HPDE6-E6E7 (cell line): ENCODE results near the gene CD200R1.
A peak's percentile ranks its signal among the peaks of the same experiment; 100 is the strongest.

Experiments
- DNase-seq: peaks from one replicate; pipeline ENCODE4 v3.0.0; 2011; ENCODE audit warnings: missing footprints; ENCODE audit errors: extremely low spot score

Gene CD200R1, protein sequence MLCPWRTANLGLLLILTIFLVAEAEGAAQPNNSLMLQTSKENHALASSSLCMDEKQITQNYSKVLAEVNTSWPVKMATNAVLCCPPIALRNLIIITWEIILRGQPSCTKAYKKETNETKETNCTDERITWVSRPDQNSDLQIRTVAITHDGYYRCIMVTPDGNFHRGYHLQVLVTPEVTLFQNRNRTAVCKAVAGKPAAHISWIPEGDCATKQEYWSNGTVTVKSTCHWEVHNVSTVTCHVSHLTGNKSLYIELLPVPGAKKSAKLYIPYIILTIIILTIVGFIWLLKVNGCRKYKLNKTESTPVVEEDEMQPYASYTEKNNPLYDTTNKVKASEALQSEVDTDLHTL

DNA sequence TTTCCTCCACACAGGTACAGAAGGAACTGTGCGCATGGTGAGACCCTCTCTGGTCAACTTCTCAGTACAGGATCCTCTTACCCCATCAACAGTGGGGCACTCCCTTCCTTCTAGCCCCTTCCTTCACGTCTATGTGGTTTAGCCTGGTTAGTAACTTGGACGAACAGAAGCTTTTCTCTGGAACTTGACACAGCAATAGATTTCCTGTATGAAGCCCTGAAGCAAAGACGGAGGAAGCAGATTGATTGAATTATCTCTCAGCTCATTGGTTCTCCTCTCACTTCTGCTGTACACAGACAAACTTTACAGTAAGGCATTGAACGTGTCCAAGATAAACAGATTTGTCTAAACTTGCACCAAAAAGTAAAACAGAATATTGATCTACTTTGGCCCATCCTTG, at the start of gene CD200R1:
CD200R1 (minus strand) TSS at position 210 of the 400 bp plus-strand sequence. CDS start 246 bp downstream, outside the sequence.
- no peak for DNase-seq

DNA sequence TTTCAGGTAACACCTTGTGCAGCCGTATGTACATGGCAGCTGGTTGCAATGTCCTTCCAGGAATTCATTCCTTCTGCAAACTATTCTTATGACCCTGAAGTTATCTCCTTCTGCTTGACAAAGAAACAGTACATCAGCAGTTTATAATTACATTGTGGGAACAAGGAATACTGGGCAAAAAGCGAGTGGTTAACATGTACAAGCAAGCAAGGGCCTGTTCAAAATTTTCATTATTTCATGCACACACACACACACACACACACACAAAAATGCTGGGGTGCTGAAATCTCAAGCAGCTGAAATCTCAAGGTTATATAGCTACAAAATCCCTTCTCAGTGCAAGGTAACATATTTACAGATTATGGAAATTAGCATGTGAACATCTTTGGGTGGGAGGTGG, 46.6 kb upstream of the CD200R1 start:
- DNase-seq, result no peak

DNA sequence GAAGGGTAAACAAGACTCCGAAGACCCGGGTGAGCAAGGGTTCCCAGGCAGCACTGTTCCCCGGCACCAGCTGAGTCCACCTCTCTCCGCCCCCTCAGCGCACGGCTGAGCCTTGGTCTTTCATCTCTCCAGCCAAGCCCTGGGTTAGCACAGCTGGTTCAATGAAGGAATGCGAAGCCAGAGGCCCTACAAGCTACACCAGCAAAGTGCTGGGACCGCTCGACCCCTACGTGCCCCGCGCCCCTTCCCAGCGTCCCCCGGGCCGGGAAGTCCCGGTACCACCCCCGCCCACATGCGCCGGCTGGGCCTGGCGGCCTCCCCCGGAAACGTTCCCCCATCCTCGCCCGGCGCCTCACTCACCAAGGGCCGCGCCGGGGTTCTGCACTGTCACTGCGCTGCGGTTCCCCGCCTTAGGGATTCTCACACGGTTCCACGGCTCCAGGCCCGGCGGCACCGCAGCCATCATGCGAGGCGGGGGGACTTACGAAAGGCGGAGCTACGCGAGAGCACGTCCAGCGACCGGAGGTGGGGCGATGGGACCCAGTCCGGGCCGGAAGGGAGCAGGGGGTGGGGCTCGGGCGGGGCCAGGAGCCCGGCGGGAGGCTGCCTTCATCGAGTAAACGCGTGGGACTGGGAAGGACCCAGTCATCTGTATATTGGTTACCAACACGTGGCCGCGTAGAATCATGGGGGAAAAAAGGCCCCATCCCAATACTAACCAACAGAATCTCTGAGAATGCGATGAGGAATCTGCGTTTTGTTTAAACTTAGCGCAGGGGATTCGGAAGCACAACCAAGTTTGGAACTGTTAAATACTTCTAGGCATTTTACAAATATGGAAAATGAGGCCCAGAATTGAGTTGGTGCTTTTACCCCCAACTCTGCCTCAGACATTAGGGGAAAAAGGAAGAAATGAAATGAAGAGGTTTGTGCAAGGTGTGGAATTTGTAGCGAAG, 44.6 kb upstream of the CD200R1 start:
- DNase-seq, result peak; percentile 91

DNA sequence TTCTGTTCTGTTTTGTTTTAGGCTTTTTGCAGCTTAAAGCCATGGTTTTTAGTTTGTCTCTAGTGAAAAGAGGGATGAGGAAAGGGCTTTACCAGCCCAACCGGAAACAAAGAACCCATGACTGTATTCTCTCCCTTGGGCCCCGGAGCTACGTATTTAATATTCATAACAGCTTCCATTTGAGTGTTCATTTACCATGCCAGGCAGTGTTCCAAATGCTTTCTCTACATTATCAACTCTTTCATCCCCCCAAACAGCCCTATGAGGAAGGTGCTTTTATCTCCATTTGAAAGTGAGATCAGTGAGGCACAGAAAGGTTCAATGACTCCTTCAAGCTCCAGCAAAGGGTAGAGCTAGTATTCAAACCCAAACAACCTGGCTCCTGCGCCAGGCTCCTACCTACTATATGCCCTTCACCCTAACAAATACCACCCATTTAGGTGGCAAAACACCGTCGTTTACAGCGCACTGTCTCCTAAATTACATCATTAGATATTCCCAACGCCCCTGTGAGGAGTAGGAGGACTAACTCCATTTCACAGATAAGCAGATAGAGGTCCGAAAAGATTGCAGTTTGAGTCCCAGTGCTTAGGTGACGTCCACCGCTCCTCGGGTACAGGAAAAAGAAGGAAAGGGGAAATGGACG, 43.8 kb upstream of the CD200R1 start:
- no peak for DNase-seq

DNA sequence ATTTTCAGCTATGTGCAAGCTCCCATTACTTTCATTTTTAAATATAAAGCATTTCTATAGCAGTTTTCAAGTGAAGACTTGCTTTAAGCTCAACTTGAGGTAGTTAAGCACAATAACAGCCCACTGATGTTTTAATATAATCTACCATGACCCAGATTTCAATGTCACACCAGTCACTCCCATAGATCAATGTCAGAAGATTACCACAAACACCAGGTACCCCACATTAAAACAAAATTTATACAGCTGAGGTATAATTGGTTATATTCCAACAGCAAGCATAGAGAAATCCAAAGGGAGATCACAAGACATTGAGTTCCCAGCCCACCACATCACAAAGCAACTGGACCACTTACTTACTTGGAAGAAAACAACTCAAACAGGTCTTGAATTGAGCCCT, 38.7 kb upstream of the CD200R1 start:
- no peak for DNase-seq

DNA sequence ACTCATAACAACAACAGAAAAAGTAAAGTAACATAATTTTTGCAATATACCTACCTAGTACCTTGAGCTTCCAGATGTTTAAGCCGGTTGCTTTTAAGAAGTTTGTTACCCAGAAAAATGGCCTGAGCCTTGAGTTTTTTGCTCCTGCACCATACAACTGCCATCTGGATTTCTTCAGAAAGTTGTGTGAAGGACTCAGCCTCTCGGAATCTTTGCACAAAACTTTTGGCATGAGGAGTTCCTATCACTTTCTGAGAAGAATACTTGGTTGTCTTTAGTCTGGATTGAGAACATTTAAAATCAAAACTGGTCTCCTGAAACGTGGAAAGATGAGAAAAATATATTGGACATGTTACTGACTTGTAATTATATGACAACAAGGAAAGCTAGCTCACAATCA, 33.2 kb upstream of the CD200R1 start:
- DNase-seq, result no peak

DNA sequence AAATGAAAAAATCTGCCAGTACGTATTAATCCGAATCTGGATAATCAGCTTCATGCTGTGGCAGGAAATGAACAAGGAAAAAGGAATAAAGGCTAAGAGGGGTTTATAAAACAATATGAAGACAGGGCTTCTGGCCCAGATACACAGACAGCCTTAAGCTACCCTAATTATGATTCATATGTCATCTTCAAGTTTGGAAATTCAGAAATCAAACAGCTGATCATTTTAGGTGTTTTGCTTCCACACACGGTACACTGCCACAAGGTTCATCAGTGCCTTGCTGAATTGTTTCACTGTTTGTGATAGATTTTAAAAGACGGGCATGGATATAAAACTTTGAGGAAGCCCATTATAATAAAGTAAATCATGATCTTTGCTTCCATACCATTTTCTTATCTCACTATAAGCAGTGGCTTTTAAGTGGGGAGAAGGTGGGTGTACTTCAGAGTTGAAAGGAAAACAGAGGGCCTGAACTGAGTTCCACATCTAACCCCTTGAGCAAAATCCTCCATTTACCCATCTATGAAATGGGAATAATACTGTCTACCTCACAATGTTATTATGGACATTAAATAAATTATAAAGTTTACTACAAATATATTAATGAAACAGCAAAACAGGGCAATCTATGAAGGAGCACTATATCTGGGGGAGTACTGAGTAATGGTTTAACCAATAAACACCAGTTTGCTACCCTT, 31.6 kb upstream of the CD200R1 start:
- no peak for DNase-seq

DNA sequence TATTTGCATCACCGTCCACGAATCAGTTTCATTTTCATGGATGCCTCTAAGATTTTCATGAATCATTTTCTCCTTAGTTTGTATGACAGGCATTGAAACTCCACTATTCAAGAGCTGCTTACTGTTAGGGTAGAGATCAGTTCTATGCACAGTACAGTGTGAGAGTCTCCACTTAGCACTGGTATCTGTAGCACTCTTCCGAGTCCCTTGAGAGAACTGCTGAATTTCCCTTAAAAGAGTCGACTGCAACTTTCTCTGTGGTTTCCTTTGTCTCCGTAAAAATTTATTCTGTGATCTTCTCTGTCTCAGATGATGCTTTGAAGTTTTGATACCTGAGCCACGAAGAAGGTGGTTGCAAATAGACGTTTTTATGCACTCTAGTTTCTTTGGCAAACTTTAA, 30.7 kb upstream of the CD200R1 start:
- no peak for DNase-seq

DNA sequence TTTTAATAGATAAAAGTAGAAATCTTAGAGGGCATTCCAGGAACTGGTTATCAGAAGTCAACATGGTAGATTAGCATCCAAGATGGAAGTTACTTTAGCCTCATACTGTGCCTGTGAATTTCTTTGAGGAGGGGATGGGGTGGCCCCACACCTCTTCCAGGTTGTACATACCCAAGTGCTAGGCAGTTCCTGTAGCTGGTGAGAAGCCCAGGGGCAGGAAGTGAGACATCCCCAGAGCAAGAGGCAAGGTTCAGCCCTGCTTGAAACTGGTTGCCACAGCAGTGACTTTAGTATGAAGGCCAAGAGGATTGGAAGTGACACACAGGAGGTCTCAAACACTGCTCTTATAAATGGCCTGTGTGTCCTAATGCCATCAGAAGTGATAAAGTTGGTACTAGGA, 27.8 kb upstream of the CD200R1 start:
- DNase-seq, result no peak

DNA sequence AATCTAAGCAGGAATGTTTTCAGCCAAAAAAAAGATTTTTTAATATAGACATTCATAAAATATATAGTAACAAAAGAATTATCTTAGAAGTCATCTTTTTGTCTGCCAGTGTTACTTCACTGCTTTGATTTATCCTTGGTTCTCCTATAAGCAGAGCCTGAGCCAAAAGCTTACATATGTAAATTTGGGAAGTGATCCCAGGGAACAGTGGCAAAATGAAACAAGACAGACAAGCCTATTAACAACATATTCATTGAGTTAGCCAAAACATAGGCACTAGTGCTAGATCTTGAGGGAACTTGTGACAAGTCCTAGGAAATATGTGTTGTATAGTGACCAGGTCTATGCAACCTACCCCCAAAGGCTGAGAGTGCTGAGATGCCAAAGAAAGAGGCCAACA, 27.1 kb upstream of the CD200R1 start:
- no peak for DNase-seq

DNA sequence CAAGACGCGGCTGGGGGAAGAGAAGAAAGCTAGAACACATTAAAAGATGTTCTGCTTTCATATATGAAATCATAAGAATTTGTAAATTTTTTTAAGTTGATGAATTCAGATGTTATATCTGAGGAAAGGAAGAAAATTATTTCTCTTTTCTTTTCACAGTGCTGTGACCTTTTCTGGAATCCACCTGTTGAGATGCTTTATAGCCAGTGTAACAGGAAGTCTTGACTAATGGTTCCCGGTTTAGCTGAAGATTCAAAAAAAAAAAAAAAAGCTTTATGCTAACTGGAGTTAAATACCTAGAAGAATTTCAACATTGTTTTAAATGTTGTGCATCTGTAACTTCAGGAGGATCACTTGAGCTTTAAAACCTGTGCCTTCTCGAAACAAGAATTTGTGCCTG, 25.8 kb upstream of the CD200R1 start:
- DNase-seq, result no peak

DNA sequence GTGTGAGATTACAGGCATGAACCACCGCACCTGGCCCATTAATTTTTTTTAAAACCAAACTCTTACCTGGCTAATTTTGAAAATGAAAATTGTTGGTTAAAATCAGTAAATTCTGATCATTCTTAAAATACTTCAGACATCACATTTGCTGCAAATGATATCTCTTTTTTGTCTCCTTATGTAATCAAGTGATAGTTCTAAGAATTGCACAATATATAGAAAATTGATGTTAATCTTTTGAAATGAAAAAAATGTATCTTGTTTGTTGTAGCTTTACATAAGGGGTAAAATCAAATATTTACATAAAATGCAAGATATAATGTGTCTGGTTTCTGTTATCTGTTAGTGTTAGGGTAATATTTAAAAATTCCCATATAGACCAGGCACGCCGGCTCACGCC, 20.9 kb upstream of the CD200R1 start:
- DNase-seq, result no peak

DNA sequence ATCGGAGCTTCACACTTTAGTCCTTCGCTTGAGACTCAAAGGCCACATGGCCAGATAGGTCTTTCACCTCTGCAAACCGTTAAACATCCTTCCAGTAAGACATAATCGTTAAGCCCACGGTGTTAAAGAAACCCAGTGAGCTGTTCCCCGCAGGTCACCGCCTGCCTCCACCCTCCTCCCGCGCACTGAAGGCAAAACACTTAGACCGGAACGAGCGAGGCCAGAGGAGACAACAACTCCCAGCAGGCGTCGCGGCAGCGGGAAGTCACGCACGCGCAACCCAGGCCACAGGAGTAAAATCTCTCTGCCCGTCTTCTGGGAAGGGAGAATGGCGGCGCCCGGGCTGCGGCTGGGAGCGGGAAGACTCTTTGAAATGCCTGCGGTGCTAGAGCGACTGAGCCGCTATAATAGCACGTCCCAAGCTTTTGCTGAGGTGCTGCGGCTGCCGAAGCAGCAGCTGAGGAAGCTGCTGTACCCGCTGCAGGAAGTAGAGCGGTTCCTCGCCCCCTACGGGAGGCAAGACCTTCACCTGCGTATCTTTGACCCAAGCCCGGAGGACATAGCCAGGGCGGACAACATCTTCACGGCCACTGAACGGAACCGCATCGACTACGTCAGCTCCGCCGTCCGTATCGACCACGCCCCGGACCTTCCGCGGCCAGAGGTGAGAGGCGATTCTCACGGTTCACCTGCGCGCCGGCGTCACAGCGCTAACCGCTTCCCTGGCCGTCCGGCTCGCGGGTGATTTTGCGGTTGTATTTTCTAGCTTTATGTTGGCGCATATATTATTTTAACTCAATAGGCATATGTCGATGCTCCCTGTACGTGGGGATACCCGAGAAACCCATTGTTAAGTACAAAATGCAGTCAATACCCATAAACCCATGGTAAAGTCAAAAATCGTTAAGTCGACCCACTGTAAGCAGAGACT, 16.0 kb upstream of the CD200R1 start, which contains the start of gene GTPBP8:
GTPBP8 (plus strand) TSS at position 313 of the 931 bp plus-strand sequence; CDS start at position 329, 16 bp downstream.
- peak; percentile 84 for DNase-seq

DNA sequence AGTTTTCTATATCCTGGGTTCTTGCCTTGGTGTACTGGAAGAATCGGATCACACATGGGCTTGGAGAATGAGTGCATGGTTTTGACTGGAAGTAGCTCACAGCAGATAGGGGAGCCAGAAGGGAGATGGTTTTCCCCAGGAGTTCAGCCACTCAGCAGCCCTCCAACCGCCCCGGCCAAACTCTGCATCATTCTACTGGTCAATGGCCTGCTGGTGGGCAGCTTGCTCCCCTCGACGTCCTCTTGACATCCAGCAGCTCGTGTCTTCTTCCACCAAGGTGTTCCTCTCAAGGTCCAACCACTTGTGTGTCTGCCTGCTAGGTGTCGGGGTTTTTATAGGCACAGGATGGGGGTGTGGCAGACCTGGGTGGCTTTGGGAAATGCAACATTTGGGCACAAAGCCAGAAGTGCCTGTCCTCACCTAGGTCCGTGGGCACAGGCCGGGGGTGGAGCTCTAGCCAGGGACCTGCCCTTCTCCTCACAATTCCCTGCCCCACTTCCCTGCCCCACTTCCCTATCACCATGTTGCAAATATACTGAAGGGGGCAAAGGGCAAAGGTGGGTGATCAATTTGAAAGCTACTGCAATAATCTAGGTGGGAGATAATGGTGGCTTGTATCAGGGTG, 12.9 kb upstream of the CD200R1 start:
- DNase-seq, result no peak

DNA sequence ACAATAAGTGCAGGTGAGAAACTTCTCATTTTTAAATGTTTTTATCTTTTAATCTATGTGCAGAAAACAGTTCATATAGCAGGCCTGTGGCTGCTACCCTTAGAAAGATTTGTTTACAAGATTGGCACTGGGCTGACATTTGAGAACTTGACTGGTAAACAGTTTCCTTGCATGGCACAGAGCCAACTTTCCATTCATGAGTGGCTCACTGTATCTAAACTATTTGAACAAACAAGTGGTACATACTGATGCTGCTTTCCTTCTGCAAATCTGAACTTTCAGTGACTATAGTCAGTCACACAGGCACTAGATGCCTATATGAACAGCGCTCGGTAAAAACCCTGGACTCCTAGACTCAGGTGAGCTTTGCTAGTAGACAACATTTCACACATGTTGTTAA, 9.6 kb upstream of the CD200R1 start:
- DNase-seq, result no peak

DNA sequence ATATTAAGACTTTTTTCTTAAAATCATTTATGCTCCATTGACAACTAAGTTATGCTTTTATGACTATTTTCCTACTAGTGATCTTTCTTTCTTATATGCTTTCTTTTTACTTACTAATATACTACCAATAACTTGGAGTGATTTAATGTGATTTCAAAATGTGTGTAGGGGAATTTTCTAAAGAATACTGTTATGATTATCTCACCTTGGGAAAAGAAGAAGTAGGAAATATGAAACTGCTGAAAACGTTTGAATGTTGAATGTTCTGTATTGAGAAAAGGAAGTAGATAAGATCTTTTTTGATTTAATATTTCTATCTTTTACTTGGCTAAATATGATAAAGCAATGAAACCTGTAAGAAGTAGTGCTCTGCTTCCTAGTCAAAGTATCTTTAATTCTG, 7.8 kb upstream of the CD200R1 start:
- no peak for DNase-seq

DNA sequence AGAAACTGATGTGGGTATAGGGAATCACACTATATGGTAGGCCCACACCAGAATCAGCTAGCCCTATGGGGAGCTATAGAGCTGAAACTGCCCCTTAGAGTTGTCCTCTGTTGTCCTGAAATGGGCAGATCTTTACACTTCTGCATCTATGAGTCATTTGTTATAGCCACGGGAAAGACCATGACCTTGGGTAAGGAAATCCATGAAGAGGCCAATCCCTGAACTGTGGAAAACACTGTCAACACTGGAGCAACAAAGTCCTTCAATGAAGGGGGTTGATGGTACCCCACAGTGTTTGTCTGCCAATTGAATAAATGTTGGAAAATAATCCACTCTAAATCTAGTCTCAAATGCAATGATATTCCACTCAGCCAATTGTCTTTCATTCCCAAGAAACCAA, 5.2 kb upstream of the CD200R1 start:
- no peak for DNase-seq

DNA sequence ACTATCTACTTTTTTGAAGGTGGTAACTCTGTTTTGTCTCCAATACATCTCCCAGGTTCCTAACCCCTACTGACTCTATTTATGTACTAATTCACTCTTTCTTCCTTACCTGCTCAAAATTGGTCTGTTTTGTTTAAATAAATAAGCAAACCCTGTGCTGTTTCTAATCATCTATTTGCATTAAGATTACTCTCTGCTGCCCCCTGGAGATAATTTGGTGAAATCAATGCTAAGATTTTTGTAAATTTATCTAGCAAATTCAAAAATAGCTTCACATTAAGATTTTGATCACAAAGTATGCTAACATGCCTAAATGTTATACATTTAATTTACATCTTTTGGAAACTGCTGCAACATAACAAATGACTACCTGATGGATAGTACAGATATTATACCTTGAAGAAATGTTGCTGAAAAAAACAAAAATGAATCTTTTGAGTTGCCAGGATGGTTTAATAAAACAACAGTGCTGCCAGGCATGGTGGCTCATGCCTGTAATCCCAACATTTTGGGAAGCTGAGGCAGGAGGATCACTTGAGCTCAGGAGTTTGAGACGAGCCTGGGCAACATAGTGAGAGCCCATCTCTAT, 4.4 kb upstream of the CD200R1 start:
- no peak for DNase-seq

DNA sequence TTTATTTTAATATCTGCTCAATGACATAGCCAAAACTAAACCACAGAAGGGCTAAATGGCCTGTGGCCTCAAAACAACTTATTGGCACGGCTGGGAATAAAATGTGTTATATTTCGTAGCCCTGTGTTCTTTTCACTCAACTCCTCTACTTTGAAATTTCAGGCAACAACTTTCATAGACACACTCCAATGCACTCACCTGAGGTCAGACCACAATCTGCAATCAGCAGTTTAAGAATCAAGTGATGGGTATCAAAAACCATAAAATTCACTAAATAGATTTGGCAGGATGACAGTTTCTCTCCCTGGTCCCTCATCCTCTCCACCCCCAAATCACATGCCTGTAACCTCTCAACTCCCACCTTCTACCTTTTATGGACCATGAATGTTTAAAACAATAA, 2.0 kb upstream of the CD200R1 start:
- no peak for DNase-seq

DNA sequence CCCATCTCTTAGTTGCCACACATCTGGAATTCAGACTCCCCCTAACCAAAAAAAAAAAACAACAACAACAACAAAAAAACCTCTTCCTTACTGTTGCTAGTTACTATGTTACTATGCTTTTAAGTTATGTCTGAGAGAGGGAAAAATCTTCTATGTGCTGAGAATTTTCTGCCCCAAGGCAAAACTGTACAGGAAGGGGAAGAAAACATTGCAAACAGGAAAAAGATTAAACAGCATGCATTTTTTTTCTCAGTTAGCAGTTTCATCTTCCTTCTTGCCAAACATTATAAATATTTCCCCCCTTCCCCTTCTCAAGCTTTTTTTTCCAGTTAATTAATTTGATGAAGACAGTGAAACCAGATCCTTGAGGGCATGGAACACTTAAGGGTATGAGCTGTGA, 1.1 kb upstream of the CD200R1 start:
- DNase-seq, result no peak
